Fibroblast of the aortic adventitia (primary cell): ENCODE data around the gene RBMS3. TPM values are rescaled to one million over a fixed set of nuclear protein-coding genes. Genes with fewer than 3 reads are reported as not detected.

ENCODE experiments used
- DNase-seq: peaks from one replicate; pipeline ENCODE4 v3.0.0-alpha.2; 2010; ENCODE audit warnings: low read depth
- H3K4me3 ChIP-seq: 2 replicates; pipeline ENCODE4 v1.5.1; 2011; ENCODE audit warnings: low read depth, mild to moderate bottlenecking, control low read depth, low read length, moderate library complexity
- CTCF ChIP-seq: IDR thresholded peaks from 2 replicates; pipeline ENCODE4 v1.5.1; 2011; ENCODE audit warnings: mild to moderate bottlenecking, low read length, control low read depth, inconsistent platforms; ENCODE audit not compliant: insufficient read depth
- total RNA-seq: library from RNA; depleted of rRNA; stranded (reverse); fragments of >200 nt; gene quantifications from 2 replicates; pipeline ENCODE4 v1.2.3, GENCODE V29; 2012; ENCODE audit warnings: low replicate concordance

The RBMS3 gene
- total RNA-seq, 1 donor: 84.1 TPM

GRCh38 chr3:29310865-29311264 lies 30.0 kb downstream of the RBMS3 start:
- DNase-seq: no peak
- no peak overlapping the region for H3K4me3 ChIP-seq
- TF ChIP-seq CTCF: no peak

- peak; percentile 47 for DNase-seq
- H3K4me3 ChIP-seq: no peak overlapping the region
- no peak for TF ChIP-seq CTCF
These were observed 30.9 kb downstream of the RBMS3 start for GRCh38 chr3:29311795-29312194.

DNA sequence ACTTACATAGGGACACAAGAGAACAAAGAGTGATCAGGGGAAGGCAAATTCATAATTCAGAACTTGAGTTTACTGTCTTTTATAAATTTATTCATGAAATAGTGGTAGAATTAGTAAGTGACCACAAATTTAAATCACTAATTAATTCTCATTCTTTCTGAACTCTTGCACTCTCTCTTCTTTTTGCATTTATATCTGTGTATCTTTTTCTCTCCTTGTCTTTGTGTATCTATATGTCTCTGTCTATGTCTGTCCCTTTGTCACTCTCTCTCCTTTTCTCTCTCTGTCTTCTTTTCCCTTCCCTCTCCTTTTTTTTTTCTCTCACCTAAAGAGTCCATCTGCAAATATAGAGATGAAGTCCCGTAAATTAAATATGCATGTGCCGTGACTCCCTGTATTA lies 31.5 kb downstream of the RBMS3 start:
- no peak for DNase-seq
- H3K4me3 ChIP-seq: no peak overlapping the region
- TF ChIP-seq CTCF: no peak

DNA sequence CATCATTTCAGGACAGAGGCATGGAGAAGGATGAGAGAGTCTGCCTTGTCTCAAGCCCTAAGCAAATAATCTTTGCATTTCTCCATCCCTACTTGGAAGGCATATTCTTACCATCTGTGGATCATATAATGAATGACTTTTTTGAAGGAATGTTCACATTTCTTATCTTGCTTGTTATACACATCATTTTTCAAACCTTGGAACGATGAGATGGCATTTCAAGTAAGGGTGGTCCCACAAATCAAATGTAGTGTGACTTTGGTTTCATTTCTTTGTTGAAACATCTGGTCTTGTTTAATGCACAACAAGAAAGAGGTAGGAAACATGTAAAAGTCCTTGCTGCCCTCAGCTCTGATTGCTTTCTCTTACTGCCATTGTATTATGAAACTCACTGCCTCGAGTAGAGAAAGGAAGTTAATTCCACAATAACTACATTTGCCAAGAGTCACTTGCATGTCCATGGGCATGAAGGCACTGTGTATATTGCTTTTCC lies 32.1 kb downstream of the RBMS3 start:
- DNase-seq: peak; percentile 95
- no peak for TF ChIP-seq CTCF
- H3K4me3 ChIP-seq: peak overlapping the region; percentile 37

DNA sequence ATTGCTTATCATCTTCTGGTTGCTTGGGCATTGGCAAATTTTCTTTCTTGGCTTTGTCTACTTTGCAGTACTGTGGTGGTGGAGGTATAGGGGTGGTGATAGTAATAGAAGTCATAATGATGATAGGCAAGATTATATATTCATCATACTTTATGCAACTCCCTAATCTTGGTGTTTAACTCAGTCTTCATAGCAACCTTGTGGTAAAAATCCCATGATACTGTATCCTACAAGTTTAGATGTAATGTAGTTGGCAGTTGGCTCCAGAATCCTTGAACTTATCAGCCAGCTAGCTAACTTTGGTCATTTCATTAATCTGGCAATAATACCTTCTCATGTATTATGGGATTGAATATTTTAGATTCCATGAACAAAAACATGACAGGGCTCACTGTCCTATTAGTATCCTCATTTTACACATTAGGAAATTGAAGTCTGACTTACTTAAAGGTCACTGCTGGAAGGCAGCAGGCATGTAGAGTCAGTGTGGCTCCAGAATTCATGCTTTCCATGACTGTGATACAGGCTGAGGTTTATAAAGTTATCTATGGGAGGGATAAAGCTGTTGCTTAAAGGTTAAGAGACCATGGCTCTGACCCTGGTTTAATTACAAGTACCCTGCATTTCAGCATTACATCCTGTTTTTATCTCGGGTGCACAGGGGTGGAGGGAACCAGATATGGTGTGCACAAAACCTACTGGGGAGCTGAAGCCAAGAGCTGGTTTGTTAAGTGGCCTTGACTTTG lies 33.3 kb downstream of the RBMS3 start:
- no peak overlapping the region for H3K4me3 ChIP-seq
- no peak for TF ChIP-seq CTCF

DNA sequence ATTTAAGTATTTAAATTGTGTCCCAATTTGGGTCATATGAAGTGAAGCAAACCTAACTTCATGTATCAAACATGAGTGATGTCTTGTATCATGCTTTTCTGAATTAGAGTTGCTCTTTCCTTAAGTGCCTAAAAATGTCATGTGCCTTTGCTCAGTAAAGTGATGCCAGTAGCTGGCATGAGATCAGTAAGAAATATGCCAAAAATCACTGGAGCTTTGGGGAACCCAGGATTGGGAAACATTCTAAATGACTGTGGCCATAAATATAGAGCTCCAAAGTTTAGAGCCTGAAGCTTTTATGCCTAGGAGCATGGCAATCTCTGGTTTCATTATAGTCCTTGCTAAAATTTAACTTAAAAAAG lies 33.8 kb downstream of the RBMS3 start:
- no peak for TF ChIP-seq CTCF
- DNase-seq: peak; percentile 60
- H3K4me3 ChIP-seq: no peak overlapping the region

More for the DNA sequence above, 33.3 kb downstream of the RBMS3 start:
- peak; percentile 93 for DNase-seq

GRCh38 chr3:29317659-29318173 lies 36.8 kb downstream of the RBMS3 start:
- no peak for TF ChIP-seq CTCF
- H3K4me3 ChIP-seq: no peak overlapping the region
- peak; percentile 63 for DNase-seq
